GM10847 (cell line): Measurements from ENCODE around the gene RNF5.
A peak's percentile ranks its signal among the peaks of the same experiment; 100 is the strongest.

Experiments used
- POLR2A ChIP-seq: IDR thresholded peaks from 2 replicates; pipeline ENCODE4 v1.6.1; 2011; ENCODE audit not compliant: insufficient read length; ENCODE audit errors: extremely low read depth

Gene RNF5

GRCh38 chr6:32190054-32190851 is 12.0 kb downstream of the RNF5 start, which contains the start of gene PBX2:
PBX2 (minus strand) TSS chr6:32190202; CDS start chr6:32189915, 287 bp downstream.
- peak; percentile 49 for TF ChIP-seq POLR2A

DNA sequence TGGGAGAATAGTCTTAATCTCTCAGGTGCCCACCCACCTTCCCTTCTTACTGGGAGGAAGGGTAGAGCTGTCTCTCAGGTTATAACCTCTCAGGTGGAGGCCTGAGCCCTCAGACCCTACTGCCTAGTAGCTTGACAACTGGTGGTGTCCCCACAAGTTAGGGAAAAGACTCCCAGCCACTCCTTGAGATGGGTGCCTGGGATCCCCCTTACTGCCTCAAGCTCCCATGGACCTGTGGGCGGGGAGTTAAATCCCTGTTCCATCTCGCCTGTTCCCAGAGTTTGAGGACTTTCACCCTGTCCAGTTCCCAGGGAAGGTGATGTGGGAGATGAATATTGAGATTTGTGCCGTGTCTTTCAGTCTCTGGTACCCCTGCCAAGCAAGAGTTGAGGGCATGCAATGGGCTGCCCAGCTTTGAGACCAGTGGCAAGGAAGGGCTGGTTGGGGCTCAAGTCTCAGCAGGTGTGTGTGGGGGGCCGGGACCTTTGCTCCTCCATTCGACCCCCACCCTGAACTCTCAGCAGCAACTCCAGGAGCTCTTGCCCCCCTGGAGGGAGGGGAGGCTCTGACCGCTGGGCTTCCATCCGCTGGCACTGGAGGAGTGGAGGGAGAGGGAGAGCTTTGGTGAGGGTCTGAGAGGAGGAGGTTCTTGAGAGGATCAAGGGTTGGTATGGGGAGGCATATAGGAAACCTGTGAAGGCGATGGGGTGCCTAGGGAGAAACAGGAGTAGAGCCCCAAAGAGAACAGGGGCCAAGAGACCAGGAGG is 12.9 kb downstream of the RNF5 start:
- TF ChIP-seq POLR2A, result no peak

GRCh38 chr6:32191696-32192607 is 13.7 kb downstream of the RNF5 start:
- TF ChIP-seq POLR2A, result no peak

GRCh38 chr6:32192608-32193039 is 14.4 kb downstream of the RNF5 start, which contains the start of gene GPSM3:
GPSM3 (minus strand) TSS chr6:32192643; CDS start chr6:32192513, 130 bp downstream.
- peak; percentile 26 for TF ChIP-seq POLR2A

GRCh38 chr6:32194388-32194787 is 16.2 kb downstream of the RNF5 start:
- no peak for TF ChIP-seq POLR2A

DNA sequence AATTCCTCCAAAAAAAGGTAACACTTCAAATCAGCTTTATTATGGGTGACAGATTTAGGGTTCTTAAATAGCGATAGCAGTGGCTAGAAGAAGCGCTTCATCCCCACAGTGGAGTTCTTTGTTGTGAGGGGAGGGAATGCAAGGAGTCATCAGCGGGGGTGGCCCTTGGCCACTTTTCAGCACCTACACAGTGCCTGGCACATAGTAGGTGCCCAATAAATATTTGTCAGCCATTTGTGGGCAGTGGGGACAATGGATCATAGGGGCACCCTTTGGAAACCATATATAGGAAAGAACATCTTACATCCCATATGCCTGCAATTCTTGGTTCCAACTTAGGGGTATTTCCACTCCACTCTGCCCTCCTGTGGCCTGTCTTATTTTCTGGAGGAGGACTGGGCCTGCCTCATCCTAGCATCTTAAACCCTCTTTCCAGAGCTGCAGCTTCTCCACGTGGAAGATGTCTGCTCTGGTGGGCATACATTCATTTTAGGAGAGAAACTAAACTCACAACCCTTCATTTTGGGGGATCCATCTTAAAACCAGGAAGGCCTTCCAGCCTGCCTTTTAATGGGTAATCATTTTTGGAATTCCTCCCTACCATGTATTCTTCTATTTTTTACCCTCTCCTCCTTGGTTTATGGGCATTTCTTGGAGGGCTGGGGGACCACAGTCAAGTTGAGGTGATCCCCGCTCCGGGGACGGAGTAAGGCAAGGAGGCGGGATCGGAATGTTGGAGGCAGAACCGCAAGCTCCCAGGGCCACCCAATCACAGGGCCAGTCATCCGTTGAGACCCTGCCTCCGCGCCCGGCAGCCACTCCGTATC is 16.8 kb downstream of the RNF5 start:
- peak; percentile 48 for TF ChIP-seq POLR2A

- no peak for TF ChIP-seq POLR2A
These were observed 17.4 kb downstream of the RNF5 start for GRCh38 chr6:32195652-32195901.

GRCh38 chr6:32195902-32196681 is 17.9 kb downstream of the RNF5 start:
- peak; percentile 88 for TF ChIP-seq POLR2A

DNA sequence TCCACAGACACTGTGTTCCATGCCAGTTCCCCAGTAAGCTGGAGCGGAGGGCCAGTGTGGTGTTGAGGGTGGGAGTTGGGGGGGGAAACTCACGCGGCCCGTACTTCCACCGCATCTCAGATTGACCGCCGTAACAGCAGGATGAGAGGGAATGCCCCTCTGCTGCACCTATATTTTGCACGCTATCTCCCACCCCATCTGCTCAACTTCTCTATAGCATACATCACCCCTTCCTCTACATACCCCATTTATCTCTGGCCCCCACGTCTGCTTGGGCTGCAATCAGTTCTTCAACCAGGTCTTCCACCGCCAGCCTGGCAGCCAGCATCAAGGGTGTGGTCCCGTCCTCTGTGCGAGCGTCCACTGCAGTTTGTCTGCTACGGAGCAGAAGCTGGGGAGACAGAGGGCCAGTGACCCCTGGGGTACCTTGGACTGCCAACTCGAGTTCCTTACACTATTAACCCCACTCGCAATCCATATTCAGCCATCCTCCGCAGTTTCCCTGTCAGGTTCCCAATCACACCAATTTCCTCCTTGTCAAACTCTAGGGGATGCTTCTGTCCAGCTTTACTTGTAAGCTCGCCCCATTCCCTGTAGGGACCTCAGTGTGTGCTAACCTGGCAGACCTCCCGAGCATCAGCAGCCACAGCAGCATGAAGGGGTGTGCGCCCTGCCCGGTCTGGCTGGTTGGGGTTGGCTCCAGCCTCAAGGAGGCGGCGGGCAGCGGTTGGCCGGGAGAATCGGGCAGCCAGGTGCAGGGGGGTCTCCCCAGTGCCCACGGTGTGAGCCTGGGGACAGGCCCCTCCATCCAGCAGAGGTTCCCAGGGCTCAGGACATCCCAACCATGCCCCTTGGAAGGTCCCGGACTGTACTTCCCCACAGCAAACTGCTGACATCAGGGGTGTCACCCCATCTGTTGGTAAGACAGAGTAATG is 18.7 kb downstream of the RNF5 start:
- no peak for TF ChIP-seq POLR2A

DNA sequence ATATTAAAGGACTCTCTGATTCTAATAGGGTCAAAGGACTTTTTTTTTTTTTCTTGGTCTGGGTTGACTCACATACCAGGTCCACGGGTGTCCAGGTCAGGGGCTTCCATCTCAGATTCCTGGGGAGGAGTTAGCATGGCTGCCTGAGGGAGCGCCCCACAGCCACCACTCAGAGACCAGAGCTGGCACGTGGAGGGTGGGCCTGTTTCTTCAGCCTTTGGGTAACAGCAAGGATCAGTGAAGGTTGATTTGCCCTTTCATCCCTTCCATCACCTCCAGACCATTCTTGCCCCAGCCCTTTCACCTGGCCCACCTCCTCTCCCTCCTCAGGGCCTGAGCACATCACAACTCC is 20.1 kb downstream of the RNF5 start:
- no peak for TF ChIP-seq POLR2A

DNA sequence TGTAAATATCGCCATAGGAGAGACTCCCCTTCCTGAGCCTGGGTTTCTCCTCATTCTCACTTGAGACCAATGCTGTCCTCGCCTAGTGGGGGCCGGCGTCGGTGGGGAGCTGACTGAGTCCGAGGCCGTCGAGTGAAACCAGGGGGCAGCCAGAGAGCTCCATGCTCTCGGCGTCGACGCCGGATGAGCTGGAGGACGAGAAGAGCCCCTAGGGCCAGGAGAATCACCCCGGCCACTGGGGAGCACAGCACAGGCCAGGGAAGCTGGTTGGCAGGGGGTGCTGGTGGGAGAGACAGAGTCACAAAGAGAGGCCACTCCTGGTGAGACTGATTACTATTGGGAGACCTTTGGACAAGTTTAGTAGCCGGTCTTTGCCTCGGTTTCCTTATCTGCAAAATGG is 20.7 kb downstream of the RNF5 start:
- TF ChIP-seq POLR2A, result no peak

GRCh38 chr6:32200711-32201475 is 22.7 kb downstream of the RNF5 start:
- TF ChIP-seq POLR2A, result no peak
